Measurements from ENCODE around the gene DNAJC6.

- TF ChIP-seq CTCF (optimal IDR thresholded peaks at IDR 0.05 in 1 of 3, IDR thresholded peaks at IDR 0.05 in 1 of 3, conservative IDR thresholded peaks at IDR 0.05 in 1 of 3; ENCODE audit: extremely low read depth in 1 of 3, insufficient read depth in 2 of 3, low read length in 3 of 3): no peak
- TF ChIP-seq EZH2 (IDR thresholded peaks at IDR 0.05; ENCODE audit: low read length): no peak
Observed at GRCh38 chr1:65457868-65458267, 148.5 kb downstream of the DNAJC6 start.

Measured in keratinocyte (primary cell).